ENCODE measurements around the gene MKI67. TPM values are rescaled to one million over a fixed set of nuclear protein-coding genes. Genes with fewer than 3 reads are reported as not detected.

Gene MKI67
- total RNA-seq, 2 experiments from 2014 or later, result 234 to 244 TPM

GRCh38 chr10:128058750-128059134 lies 67.5 kb downstream of the MKI67 start:
- H3K27ac Mint-ChIP-seq, result no peak overlapping the region
- H3K27me3 Mint-ChIP-seq, result no peaks in the 10 kb centered on the region
- no peak overlapping the region for H3K4me3 Mint-ChIP-seq
- ChIA-PET POLR2A (interaction anchor here (0.7 kb wide), 1 partner anchor 10 kb away, joined by 3 read pairs; no protein-coding TSS in a partner anchor), CTCF (interaction anchor here (0.6 to 2.5 kb wide), 2 partner anchors 11 to 58 kb away, joined by 3 to 10 read pairs; no protein-coding TSS in a partner anchor)
- no peak for ATAC-seq
- intact Hi-C loops (cut with DNase I, micrococcal nuclease), result no loop called here
- H3K36me3 Mint-ChIP-seq (ENCODE audit: low read depth), result peaks cover 38% of the 10 kb centered on the region
- no peaks in the 10 kb centered on the region for H3K9me3 Mint-ChIP-seq (ENCODE audit: low read depth)
- peaks cover 34% of the 10 kb centered on the region for H3K4me1 Mint-ChIP-seq
- DNase-seq, result no peak

- Mint-ChIP-seq H3K4me1 (peaks cover 29% of the 10 kb centered on the region), H3K27me3 (no peaks in the 10 kb centered on the region), H3K27ac (peak overlapping the region; percentile 38), H3K36me3 (ENCODE audit: low read depth) (peaks cover 37% of the 10 kb centered on the region), H3K9me3 (ENCODE audit: low read depth) (no peaks in the 10 kb centered on the region), H3K4me3 (no peak overlapping the region)
- intact Hi-C loops (cut with DNase I, micrococcal nuclease), result no loop called here
- CTCF ChIA-PET, result interaction anchor here (0.6 to 2.5 kb wide), 2 partner anchors 10 to 58 kb away, joined by 3 to 10 read pairs; no protein-coding TSS in a partner anchor
- DNase-seq (no peak), ATAC-seq (no peak)
- POLR2A ChIA-PET, result interaction anchor here (0.7 kb wide), 1 partner anchor 9 kb away, joined by 3 read pairs; no protein-coding TSS in a partner anchor
Measured at GRCh38 chr10:128058106-128058749, 68.0 kb downstream of the MKI67 start.

GRCh38 chr10:128056303-128057050 lies 69.7 kb downstream of the MKI67 start:
- ATAC-seq (no peak), DNase-seq (no peak)
- CTCF ChIA-PET, result interaction anchor here (1.1 kb wide), 1 partner anchor 11 kb away, joined by 3 read pairs; no protein-coding TSS in a partner anchor
- POLR2A ChIA-PET, result no interaction called here
- intact Hi-C loops (cut with DNase I, micrococcal nuclease), result no loop called here
- no peaks in the 10 kb centered on the region for H3K9me3 Mint-ChIP-seq (ENCODE audit: low read depth)
- H3K27ac Mint-ChIP-seq, result peak overlapping the region; percentile 47
- peaks cover 41% of the 10 kb centered on the region for H3K36me3 Mint-ChIP-seq (ENCODE audit: low read depth)
- H3K4me3 Mint-ChIP-seq, result no peak overlapping the region
- H3K27me3 Mint-ChIP-seq, result no peaks in the 10 kb centered on the region
- peaks cover 17% of the 10 kb centered on the region for H3K4me1 Mint-ChIP-seq

GRCh38 chr10:128055061-128055868 lies 71.0 kb downstream of the MKI67 start:
- POLR2A ChIA-PET, result no interaction called here
- intact Hi-C loops (cut with DNase I, micrococcal nuclease), result no loop called here
- Mint-ChIP-seq H3K27me3 (no peaks in the 10 kb centered on the region), H3K36me3 (ENCODE audit: low read depth) (peaks cover 47% of the 10 kb centered on the region), H3K4me3 (no peak overlapping the region), H3K27ac (no peak overlapping the region), H3K9me3 (ENCODE audit: low read depth) (no peaks in the 10 kb centered on the region), H3K4me1 (peaks cover 29% of the 10 kb centered on the region)
- no peak for ATAC-seq
- no peak for DNase-seq
- CTCF ChIA-PET, result interaction anchor here (5.1 kb wide), 1 partner anchor 8 kb away, joined by 47 read pairs; no protein-coding TSS in a partner anchor

- POLR2A ChIA-PET, result no interaction called here
- DNase-seq (no peak), ATAC-seq (no peak)
- Mint-ChIP-seq H3K27me3 (no peaks in the 10 kb centered on the region), H3K9me3 (ENCODE audit: low read depth) (no peaks in the 10 kb centered on the region), H3K27ac (no peak overlapping the region), H3K36me3 (ENCODE audit: low read depth) (peaks cover 50% of the 10 kb centered on the region), H3K4me3 (no peak overlapping the region), H3K4me1 (peaks cover 30% of the 10 kb centered on the region)
- CTCF ChIA-PET, result interaction anchor here (5.1 kb wide), 1 partner anchor 9 kb away, joined by 47 read pairs; no protein-coding TSS in a partner anchor
- intact Hi-C loops (cut with DNase I, micrococcal nuclease), result no loop called here
Measured at GRCh38 chr10:128054163-128054970, 71.9 kb downstream of the MKI67 start.

GRCh38 chr10:128053356-128053755 lies 72.9 kb downstream of the MKI67 start:
- Mint-ChIP-seq H3K27me3 (no peaks in the 10 kb centered on the region), H3K4me3 (no peak overlapping the region), H3K4me1 (peaks cover 35% of the 10 kb centered on the region), H3K36me3 (ENCODE audit: low read depth) (peaks cover 57% of the 10 kb centered on the region), H3K9me3 (ENCODE audit: low read depth) (no peaks in the 10 kb centered on the region), H3K27ac (no peak overlapping the region)
- intact Hi-C loops (cut with DNase I, micrococcal nuclease), result no loop called here
- CTCF ChIA-PET, result interaction anchor here (0.6 to 5.1 kb wide), 3 partner anchors 10 to 18 kb away, joined by 5 to 47 read pairs (median 20); no protein-coding TSS in a partner anchor
- ATAC-seq (no peak), DNase-seq (no peak)
- POLR2A ChIA-PET, result no interaction called here

- Mint-ChIP-seq H3K4me1 (peaks cover 35% of the 10 kb centered on the region), H3K4me3 (no peak overlapping the region), H3K36me3 (ENCODE audit: low read depth) (peaks cover 62% of the 10 kb centered on the region), H3K27me3 (no peaks in the 10 kb centered on the region), H3K27ac (no peak overlapping the region), H3K9me3 (ENCODE audit: low read depth) (no peaks in the 10 kb centered on the region)
- ATAC-seq (no peak), DNase-seq (no peak)
- ChIA-PET POLR2A (no interaction called here), CTCF (interaction anchor here (0.6 to 5.1 kb wide), 3 partner anchors 11 to 17 kb away, joined by 5 to 47 read pairs (median 20); no protein-coding TSS in a partner anchor)
- intact Hi-C loops (cut with DNase I, micrococcal nuclease), result no loop called here
Measured at GRCh38 chr10:128052696-128053095, 73.5 kb downstream of the MKI67 start.

GRCh38 chr10:128051548-128051947 lies 74.7 kb downstream of the MKI67 start:
- DNase-seq (no peak), ATAC-seq (no peak)
- intact Hi-C loops (cut with DNase I, micrococcal nuclease), result no loop called here
- no peak overlapping the region for H3K27ac Mint-ChIP-seq
- no peaks in the 10 kb centered on the region for H3K27me3 Mint-ChIP-seq
- POLR2A ChIA-PET, result interaction anchor here (1.6 kb wide), 1 partner anchor 11 kb away, joined by 8 read pairs; no protein-coding TSS in a partner anchor
- H3K4me3 Mint-ChIP-seq, result no peak overlapping the region
- peaks cover 41% of the 10 kb centered on the region for H3K4me1 Mint-ChIP-seq
- no peaks in the 10 kb centered on the region for H3K9me3 Mint-ChIP-seq (ENCODE audit: low read depth)
- CTCF ChIA-PET, result interaction anchor here (3.1 to 5.1 kb wide), 2 partner anchors 12 to 16 kb away, joined by 20 to 47 read pairs; no protein-coding TSS in a partner anchor
- peaks cover 62% of the 10 kb centered on the region for H3K36me3 Mint-ChIP-seq (ENCODE audit: low read depth)

- POLR2A ChIA-PET, result interaction anchor here (1.1 to 1.6 kb wide), 2 partner anchors 12 to 13 kb away, joined by 3 to 8 read pairs; no protein-coding TSS in a partner anchor
- Mint-ChIP-seq H3K36me3 (ENCODE audit: low read depth) (peaks cover 57% of the 10 kb centered on the region), H3K27me3 (no peaks in the 10 kb centered on the region), H3K4me3 (no peak overlapping the region), H3K9me3 (ENCODE audit: low read depth) (no peaks in the 10 kb centered on the region), H3K27ac (peak overlapping the region; percentile 56), H3K4me1 (peaks cover 46% of the 10 kb centered on the region)
- ATAC-seq, result no peak
- intact Hi-C loops (cut with DNase I, micrococcal nuclease), result no loop called here
- DNase-seq, result no peak
- CTCF ChIA-PET, result interaction anchor here (3.1 to 5.1 kb wide), 2 partner anchors 12 to 16 kb away, joined by 20 to 47 read pairs; no protein-coding TSS in a partner anchor
Measured at GRCh38 chr10:128050936-128051335, 75.3 kb downstream of the MKI67 start.

- H3K36me3 Mint-ChIP-seq (ENCODE audit: low read depth), result peaks cover 49% of the 10 kb centered on the region
- CTCF ChIA-PET, result interaction anchor here (5.1 kb wide), 1 partner anchor 13 kb away, joined by 47 read pairs; no protein-coding TSS in a partner anchor
- H3K4me1 Mint-ChIP-seq, result peaks cover 49% of the 10 kb centered on the region
- peak overlapping the region; percentile 56 for H3K27ac Mint-ChIP-seq
- peak overlapping the region; percentile 83 for H3K4me3 Mint-ChIP-seq
- no peaks in the 10 kb centered on the region for H3K27me3 Mint-ChIP-seq
- POLR2A ChIA-PET, result interaction anchor here (1.1 to 1.6 kb wide), 2 partner anchors 13 to 14 kb away, joined by 3 to 8 read pairs; no protein-coding TSS in a partner anchor
- ATAC-seq (no peak), DNase-seq (no peak)
- H3K9me3 Mint-ChIP-seq (ENCODE audit: low read depth), result no peaks in the 10 kb centered on the region
- intact Hi-C loops (cut with DNase I, micrococcal nuclease), result no loop called here
Measured at GRCh38 chr10:128050121-128050516, 76.1 kb downstream of the MKI67 start.
